CD4-positive, CD25-positive, alpha-beta regulatory T cell (primary cell): ENCODE results near the gene RNLS. TPM values are rescaled to one million over a fixed set of nuclear protein-coding genes. Genes with fewer than 3 reads are reported as not detected.

Source experiments
- ATAC-seq, 2 donors: fragments of 150-1000 bp; cut with Tn5 transposase; one replicate each; pipeline ENCODE4 v1.10.0; 2021; ENCODE audit warnings: low read depth in 2 of 2, moderate number of reproducible peaks in 2 of 2, moderate library complexity in 1 of 2
- DNase-seq, 3 donors: peaks; one replicate each; pipeline versions ENCODE4 v3.0.0 to v3.0.0-alpha.2; 2012 to 2022; ENCODE audit warnings: mixed read lengths in 1 of 3
- H3K27ac ChIP-seq: one replicate; pipeline ENCODE4 v1.7.0; 2013; ENCODE audit warnings: mild to moderate bottlenecking, low read length; ENCODE audit not compliant: insufficient read depth, poor library complexity, severe bottlenecking
- H3K27me3 ChIP-seq: one replicate; pipeline ENCODE4 v1.7.0; 2013; ENCODE audit warnings: low read length; ENCODE audit not compliant: control insufficient read depth, insufficient read depth
- H3K36me3 ChIP-seq: one replicate; pipeline ENCODE4 v1.7.0; 2013; ENCODE audit warnings: mild to moderate bottlenecking, low read length, moderate library complexity; ENCODE audit not compliant: control insufficient read depth, insufficient read depth
- H3K4me1 ChIP-seq: 2 replicates; pipeline ENCODE4 v1.7.0; 2013; ENCODE audit warnings: mild to moderate bottlenecking, low read length; ENCODE audit not compliant: insufficient read depth, control insufficient read depth, poor library complexity, severe bottlenecking
- H3K4me3 ChIP-seq: one replicate; pipeline ENCODE4 v1.7.0; 2013; ENCODE audit warnings: low read depth, mild to moderate bottlenecking, low read length, moderate library complexity
- H3K9me3 ChIP-seq, 2 experiments: 1 replicate in 1 of 2; 2 replicates in 1 of 2; pipeline ENCODE4 v1.7.0; 2013; ENCODE audit warnings: low read length in 2 of 2, mild to moderate bottlenecking in 1 of 2, moderate library complexity in 1 of 2; ENCODE audit not compliant: control insufficient read depth in 2 of 2
- H3K27ac Mint-ChIP-seq, 3 donors: one replicate each; pipeline ENCODE4 v1.8.0; 2020 to 2022; ENCODE audit warnings: mild to moderate bottlenecking in 3 of 3, mixed read lengths in 3 of 3, moderate library complexity in 2 of 3
- H3K27me3 Mint-ChIP-seq: one replicate; pipeline ENCODE4 v1.8.0; 2022; ENCODE audit warnings: mild to moderate bottlenecking, mixed read lengths
- H3K36me3 Mint-ChIP-seq: one replicate; pipeline ENCODE4 v1.8.0; 2020; ENCODE audit warnings: mixed read lengths
- H3K4me1 Mint-ChIP-seq, 4 donors: one replicate each; pipeline ENCODE4 v1.8.0; 2020 to 2022; ENCODE audit warnings: mixed read lengths in 4 of 4, mild to moderate bottlenecking in 1 of 4
- H3K4me3 Mint-ChIP-seq, 4 donors: one replicate each; pipeline ENCODE4 v1.8.0; 2020 to 2022; ENCODE audit warnings: mild to moderate bottlenecking in 4 of 4, mixed read lengths in 4 of 4, moderate library complexity in 3 of 4
- H3K9me3 Mint-ChIP-seq, 7 donors: one replicate each; pipeline ENCODE4 v1.8.0; 2020 to 2022; ENCODE audit warnings: mixed read lengths in 7 of 7, mild to moderate bottlenecking in 3 of 7, moderate library complexity in 2 of 7
- polyA plus RNA-seq, 4 donors: library from polyadenylated mRNA; unstranded; fragments of 300-500 nt; fragmentation: Illumina TruSeq; gene quantifications; one replicate each; pipeline ENCODE4 v1.2.3, GENCODE V29; 2021
- total RNA-seq: library from RNA; stranded (reverse); gene quantifications from one replicate; pipeline ENCODE4 v1.2.3, GENCODE V29; 2022

RNLS gene
- total and polyA plus RNA-seq, 5 donors from 2014 or later, result 1.6 to 5.6 (median 4.4) TPM

DNA sequence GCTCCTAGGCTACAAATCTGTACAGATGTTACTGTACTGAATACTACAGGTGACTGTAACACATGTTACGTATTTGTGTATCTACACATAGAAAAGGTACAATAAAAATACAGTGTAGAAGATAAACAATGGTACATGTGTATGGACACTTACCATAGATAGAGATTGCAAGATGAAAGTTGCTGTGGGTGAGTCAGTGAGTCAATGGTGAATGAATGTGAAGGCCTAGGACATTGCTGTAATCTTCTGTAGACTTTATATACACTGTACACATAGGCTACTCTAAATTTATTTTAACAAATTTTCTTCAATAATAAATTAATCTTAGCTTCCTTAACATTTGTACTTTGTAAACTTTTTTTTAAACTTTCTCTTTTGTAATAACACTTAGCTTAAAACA, 205.6 kb downstream of the RNLS start:
- Histone ChIP-seq H3K27ac (no peak overlapping the region), H3K27me3 (no peaks in the 10 kb centered on the region), H3K4me3 (no peak overlapping the region), H3K36me3 (no peaks in the 10 kb centered on the region), H3K4me1 (no peaks in the 10 kb centered on the region), H3K9me3 (no peaks in the 10 kb centered on the region)
- H3K27ac Mint-ChIP-seq, result no peak overlapping the region
- peaks cover 0 to 9% (median 7%) of the 10 kb centered on the region in 4 donors for H3K4me1 Mint-ChIP-seq
- peaks cover 0 to 1% (median 0%) of the 10 kb centered on the region in 7 donors for H3K9me3 Mint-ChIP-seq
- no peak for ATAC-seq
- DNase-seq, result no peak
- H3K4me3 Mint-ChIP-seq, result no peak overlapping the region
- H3K36me3 Mint-ChIP-seq, result no peaks in the 10 kb centered on the region
- H3K27me3 Mint-ChIP-seq, result no peaks in the 10 kb centered on the region

DNA sequence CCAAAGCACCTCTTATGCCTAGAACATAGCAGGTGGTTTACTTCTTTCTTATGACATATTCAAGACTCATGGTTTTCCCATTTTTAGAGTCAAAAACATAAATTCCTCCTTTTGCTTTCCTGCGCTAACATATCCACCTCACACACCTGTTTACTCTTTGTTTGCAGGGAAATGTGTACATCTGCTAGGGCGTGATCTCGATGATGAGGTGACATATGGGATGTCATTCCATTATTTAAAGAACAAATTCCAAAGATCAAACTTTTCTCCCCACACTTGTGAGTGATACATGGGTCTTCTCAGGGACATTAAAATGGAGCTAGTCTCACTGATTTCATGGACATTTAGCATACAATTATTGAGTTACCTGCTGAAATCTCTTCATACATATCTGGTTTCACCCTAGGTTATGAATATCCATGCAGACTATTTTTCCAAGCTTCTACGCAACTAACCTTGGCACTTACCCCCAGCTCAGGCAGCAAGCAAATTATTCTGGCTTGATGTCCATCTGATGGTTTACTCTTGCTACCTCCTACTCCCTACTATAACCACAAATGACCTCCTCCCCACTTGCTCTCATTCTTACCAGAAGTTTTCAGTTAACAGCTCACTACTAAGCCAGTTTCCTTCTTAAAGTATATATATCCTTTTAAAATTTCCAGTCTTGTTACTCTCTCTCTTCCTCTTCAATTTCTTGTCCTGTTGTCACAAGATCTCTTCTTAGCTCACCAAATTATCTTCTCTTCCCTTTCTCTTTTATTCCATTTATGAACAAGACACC, 208.5 kb downstream of the RNLS start:
- ATAC-seq, result no peak

DNA sequence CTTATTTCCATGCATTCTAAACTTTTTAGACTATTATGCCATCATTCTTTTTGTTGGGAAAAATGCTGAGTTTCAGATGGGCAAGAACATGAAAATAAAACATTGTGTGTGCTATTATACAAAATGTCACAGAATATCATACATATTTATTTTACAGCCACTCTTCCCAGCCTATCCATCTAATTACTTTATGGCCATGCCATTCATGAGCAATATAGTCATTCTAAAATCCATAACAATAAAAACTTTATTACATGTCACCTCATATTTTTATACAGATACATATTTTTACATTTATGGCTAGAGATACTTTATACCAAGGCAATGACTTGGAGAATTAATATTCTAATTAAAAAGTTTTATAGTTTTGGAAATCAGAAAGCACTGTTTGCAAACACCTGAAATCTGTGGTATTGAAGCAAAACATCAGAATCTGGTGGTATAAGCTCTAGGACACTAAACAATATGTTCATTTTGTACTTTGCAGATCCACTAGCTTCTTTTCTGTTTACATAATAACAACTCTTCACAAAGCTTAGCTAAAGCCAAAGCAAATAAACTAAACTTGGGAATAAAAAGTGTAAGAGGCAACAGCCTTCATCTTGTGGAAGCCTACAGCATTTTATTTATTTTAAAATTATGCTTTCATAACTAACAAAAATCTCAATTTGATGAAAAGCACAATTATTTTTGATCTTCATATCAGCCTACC, 210.1 kb downstream of the RNLS start:
- Mint-ChIP-seq H3K27me3 (no peaks in the 10 kb centered on the region), H3K4me3 (no peak overlapping the region), H3K9me3 (no peaks in the 10 kb centered on the region), H3K27ac (no peak overlapping the region), H3K36me3 (no peaks in the 10 kb centered on the region), H3K4me1 (peaks cover 0 to 7% (median 6%) of the 10 kb centered on the region in 4 donors)
- ATAC-seq (no peak), DNase-seq (no peak)
- Histone ChIP-seq H3K36me3 (no peaks in the 10 kb centered on the region), H3K9me3 (no peaks in the 10 kb centered on the region), H3K4me1 (no peaks in the 10 kb centered on the region), H3K4me3 (no peak overlapping the region), H3K27me3 (no peaks in the 10 kb centered on the region), H3K27ac (no peak overlapping the region)

More for the DNA sequence above, 208.5 kb downstream of the RNLS start:
- Histone ChIP-seq H3K36me3 (no peaks in the 10 kb centered on the region), H3K27ac (no peak overlapping the region), H3K27me3 (no peaks in the 10 kb centered on the region), H3K9me3 (no peaks in the 10 kb centered on the region), H3K4me3 (no peak overlapping the region), H3K4me1 (no peaks in the 10 kb centered on the region)
- H3K27me3 Mint-ChIP-seq, result no peaks in the 10 kb centered on the region
- peak overlapping the region in 1 of 3 donors; percentile 50 for H3K27ac Mint-ChIP-seq
- H3K9me3 Mint-ChIP-seq, result no peaks in the 10 kb centered on the region
- DNase-seq, result no peak
- H3K4me3 Mint-ChIP-seq, result no peak overlapping the region
- peaks cover 0 to 7% (median 7%) of the 10 kb centered on the region in 4 donors for H3K4me1 Mint-ChIP-seq
- no peaks in the 10 kb centered on the region for H3K36me3 Mint-ChIP-seq

DNA sequence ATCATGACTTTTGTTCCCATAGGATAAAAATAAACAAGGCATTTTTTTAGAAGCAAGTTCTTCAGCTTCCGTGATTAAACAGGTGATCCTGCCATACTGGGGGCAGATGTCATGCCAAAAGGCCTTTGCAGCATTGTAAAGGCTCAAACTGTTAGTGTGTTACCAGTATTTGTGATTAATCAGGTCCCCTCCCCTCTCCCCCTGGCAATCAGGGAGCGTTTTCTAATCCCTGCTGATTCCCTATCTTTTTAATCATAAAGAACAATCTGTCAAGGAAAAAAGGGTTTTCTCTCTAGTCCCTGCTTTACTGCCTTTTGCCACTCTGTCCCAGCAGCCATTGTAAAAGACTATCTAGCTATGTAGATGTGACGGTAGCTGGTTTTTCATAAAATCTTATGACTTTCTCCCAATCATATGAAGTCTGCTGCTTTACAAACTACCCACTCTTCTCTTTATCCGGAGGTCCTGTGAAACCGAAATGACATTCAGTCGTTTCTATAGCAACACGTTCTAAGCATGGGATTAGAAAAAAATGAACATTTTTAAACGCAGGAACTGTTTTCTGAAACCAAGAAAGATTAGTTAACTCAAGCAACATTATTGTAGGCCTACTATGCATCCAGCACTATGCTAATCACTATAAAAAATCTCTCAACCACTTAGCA, 210.9 kb downstream of the RNLS start:
- ATAC-seq, result no peak
- Mint-ChIP-seq H3K9me3 (peaks cover 0 to 7% (median 0%) of the 10 kb centered on the region in 7 donors), H3K36me3 (no peaks in the 10 kb centered on the region), H3K4me1 (peaks cover 0 to 7% (median 6%) of the 10 kb centered on the region in 4 donors), H3K4me3 (no peak overlapping the region), H3K27me3 (no peaks in the 10 kb centered on the region), H3K27ac (no peak overlapping the region)
- H3K9me3 ChIP-seq, result no peaks in the 10 kb centered on the region
- no peak overlapping the region for H3K27ac ChIP-seq
- H3K4me1 ChIP-seq, result no peaks in the 10 kb centered on the region
- H3K36me3 ChIP-seq, result no peaks in the 10 kb centered on the region
- H3K4me3 ChIP-seq, result no peak overlapping the region
- no peaks in the 10 kb centered on the region for H3K27me3 ChIP-seq
- no peak for DNase-seq

DNA sequence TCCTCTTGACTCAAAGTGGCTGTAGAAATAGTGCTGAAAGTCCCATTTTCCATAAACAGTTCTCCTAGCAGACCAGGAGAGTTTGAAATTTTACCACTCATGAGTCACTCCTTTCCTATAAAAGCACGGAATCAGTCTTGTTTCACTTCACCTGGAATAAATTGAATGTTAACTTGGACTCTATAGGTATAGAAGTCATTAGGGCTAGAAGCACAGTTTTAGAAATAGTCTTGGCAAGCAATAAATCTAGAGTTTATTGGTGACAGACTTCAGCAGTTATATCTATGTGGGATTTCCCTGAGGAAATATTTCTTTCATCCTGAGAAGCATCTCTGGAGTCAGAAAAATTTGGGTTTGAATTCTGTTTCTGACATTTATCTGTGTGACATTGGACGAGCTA, 212.4 kb downstream of the RNLS start:
- no peak overlapping the region for H3K27ac ChIP-seq

DNA sequence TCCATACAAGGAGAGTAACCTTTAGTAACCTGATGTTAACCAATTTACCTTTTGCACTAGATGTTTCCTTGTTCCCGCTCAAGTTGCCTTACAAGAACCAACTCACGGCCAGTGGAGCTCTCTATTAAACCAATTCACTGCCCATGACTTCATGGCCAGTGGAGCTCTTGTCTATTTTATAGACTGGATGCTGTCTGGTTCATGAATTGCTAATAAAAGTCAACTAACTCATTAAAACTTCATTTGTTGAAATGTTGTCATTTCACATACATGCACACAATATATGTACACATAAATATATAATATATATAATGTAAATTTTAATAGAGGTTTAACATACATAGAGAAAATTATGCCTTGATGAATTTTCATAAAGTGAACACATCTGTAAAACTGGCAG, 216.3 kb downstream of the RNLS start:
- H3K27me3 Mint-ChIP-seq, result no peaks in the 10 kb centered on the region
- H3K9me3 Mint-ChIP-seq, result peaks cover 0 to 9% (median 0%) of the 10 kb centered on the region in 7 donors
- no peaks in the 10 kb centered on the region for H3K36me3 ChIP-seq
- peak overlapping the region in 1 of 3 donors; percentile 37 for H3K27ac Mint-ChIP-seq
- H3K4me1 Mint-ChIP-seq, result no peaks in the 10 kb centered on the region
- H3K36me3 Mint-ChIP-seq, result no peaks in the 10 kb centered on the region
- no peaks in the 10 kb centered on the region for H3K4me1 ChIP-seq
- H3K4me3 Mint-ChIP-seq, result no peak overlapping the region
- no peak for DNase-seq
- H3K27me3 ChIP-seq, result no peaks in the 10 kb centered on the region
- ATAC-seq, result no peak
- no peaks in the 10 kb centered on the region for H3K9me3 ChIP-seq
- H3K27ac ChIP-seq, result no peak overlapping the region
- no peak overlapping the region for H3K4me3 ChIP-seq

More for the DNA sequence above, 212.4 kb downstream of the RNLS start:
- no peaks in the 10 kb centered on the region for H3K36me3 Mint-ChIP-seq
- no peak for DNase-seq
- no peaks in the 10 kb centered on the region for H3K27me3 Mint-ChIP-seq
- no peaks in the 10 kb centered on the region for H3K9me3 ChIP-seq
- no peaks in the 10 kb centered on the region for H3K36me3 ChIP-seq
- no peaks in the 10 kb centered on the region for H3K27me3 ChIP-seq
- H3K9me3 Mint-ChIP-seq, result peaks cover 0 to 9% (median 0%) of the 10 kb centered on the region in 7 donors
- H3K27ac Mint-ChIP-seq, result peak overlapping the region in 1 of 3 donors; percentile 15
- peaks cover 0 to 7% (median 6%) of the 10 kb centered on the region in 4 donors for H3K4me1 Mint-ChIP-seq
- no peak overlapping the region for H3K4me3 ChIP-seq
- H3K4me3 Mint-ChIP-seq, result no peak overlapping the region
- H3K4me1 ChIP-seq, result no peaks in the 10 kb centered on the region
- ATAC-seq, result no peak

GRCh38 chr10:88361995-88362807, 220.9 kb downstream of the RNLS start:
- Histone ChIP-seq H3K4me1 (no peaks in the 10 kb centered on the region), H3K4me3 (no peak overlapping the region), H3K27ac (no peak overlapping the region), H3K36me3 (no peaks in the 10 kb centered on the region), H3K9me3 (no peaks in the 10 kb centered on the region), H3K27me3 (no peaks in the 10 kb centered on the region)
- H3K4me3 Mint-ChIP-seq, result no peak overlapping the region
- H3K4me1 Mint-ChIP-seq, result no peaks in the 10 kb centered on the region
- H3K27me3 Mint-ChIP-seq, result no peaks in the 10 kb centered on the region
- peaks cover 0 to 4% (median 1%) of the 10 kb centered on the region in 7 donors for H3K9me3 Mint-ChIP-seq
- DNase-seq, result no peak
- H3K27ac Mint-ChIP-seq, result no peak overlapping the region
- ATAC-seq, result no peak
- no peaks in the 10 kb centered on the region for H3K36me3 Mint-ChIP-seq
